22Rv1 (cell line): ENCODE measurements around the gene MAN1C1.
"Not testable (repeated sequence)": the region's sequence is repeated elsewhere in the genome, so short reads cannot be mapped to it uniquely, and the experiment has no call there.

Source experiments
- H3K27ac ChIP-seq: fragments of 450-650 bp; 2 replicates; pipeline ENCODE4 v1.5.1; 2017
- ZFX ChIP-seq: fragments of 450-650 bp; IDR thresholded peaks from 2 replicates; pipeline ENCODE4 v1.6.1; 2017; ENCODE audit warnings: antibody characterized with exemption, borderline replicate concordance
- TF ChIP-seq, protein P1 (sequence below): fragments of 450-650 bp; IDR thresholded peaks from 2 replicates; pipeline ENCODE4 v1.5.1; 2017; ENCODE audit warnings: mild to moderate bottlenecking

Gene MAN1C1

DNA sequence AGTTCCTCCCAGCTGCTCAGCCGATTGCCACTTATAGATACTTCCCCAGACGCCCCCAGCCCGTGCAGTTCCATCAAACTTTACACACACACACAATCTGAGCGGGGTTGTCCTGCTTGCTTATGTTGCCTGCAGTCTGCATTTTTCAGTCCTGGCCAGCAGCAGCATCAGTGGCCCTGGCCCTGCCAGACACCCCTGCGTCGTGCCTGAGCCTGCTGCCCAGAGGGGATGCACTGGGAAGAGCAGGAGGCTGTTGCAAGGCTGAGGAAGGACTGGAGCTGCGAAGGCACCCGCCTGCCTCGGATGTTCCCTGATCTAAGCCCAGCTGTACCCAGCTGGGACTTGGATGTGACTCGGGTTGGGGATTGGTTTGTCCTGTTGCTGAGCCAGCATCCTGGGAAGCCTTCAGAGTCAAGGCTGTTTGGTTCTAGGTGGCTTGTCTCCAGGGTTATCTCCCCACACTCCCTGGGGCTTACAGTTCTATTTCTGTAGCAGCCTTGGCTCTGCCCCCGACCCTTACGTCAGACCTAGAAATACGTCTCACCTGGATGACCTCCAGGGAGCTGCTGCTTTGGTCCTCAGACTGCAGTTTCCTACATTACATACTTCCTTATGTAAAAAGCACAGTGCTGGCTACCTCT is 42.3 kb downstream of the MAN1C1 start:
- no peak overlapping the region for H3K27ac ChIP-seq
- TF ChIP-seq, protein P1, sequence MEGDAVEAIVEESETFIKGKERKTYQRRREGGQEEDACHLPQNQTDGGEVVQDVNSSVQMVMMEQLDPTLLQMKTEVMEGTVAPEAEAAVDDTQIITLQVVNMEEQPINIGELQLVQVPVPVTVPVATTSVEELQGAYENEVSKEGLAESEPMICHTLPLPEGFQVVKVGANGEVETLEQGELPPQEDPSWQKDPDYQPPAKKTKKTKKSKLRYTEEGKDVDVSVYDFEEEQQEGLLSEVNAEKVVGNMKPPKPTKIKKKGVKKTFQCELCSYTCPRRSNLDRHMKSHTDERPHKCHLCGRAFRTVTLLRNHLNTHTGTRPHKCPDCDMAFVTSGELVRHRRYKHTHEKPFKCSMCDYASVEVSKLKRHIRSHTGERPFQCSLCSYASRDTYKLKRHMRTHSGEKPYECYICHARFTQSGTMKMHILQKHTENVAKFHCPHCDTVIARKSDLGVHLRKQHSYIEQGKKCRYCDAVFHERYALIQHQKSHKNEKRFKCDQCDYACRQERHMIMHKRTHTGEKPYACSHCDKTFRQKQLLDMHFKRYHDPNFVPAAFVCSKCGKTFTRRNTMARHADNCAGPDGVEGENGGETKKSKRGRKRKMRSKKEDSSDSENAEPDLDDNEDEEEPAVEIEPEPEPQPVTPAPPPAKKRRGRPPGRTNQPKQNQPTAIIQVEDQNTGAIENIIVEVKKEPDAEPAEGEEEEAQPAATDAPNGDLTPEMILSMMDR: no peak
- no peak for TF ChIP-seq ZFX

DNA sequence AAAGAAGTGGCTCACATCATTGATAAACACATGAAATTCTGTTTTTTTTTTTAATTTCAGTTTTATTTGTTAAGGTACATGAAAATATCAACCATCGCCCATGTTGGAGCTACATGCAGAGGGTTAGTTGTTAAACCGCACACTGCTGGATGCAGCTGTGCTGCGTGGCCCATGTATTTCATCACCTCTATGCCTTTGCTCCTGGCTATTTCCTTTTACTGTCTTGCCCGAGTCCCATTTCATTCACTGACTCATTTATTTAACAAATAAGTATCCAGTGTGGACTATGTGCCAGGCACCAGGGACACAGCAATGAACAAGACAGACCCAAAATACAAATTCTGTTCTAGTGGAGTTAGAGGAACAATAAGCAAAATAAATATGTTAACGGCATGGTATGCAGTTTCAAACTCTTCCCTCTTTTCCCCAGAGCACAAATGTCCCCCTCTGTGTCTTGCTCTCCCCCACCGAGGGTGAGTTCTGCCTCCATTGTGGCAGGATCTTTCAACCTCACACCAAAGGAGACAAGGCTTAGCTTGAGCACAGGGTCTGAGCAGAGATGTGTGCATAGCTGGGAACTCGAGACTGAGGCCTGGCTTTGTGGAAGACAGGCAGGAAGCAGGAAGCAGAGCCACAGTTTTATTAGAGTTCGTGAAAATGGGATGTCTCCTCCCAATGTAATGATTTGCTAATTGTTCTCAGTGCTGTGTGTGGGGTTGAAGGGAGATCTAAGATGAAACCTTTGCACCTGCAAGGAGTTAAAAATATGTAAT is 44.6 kb downstream of the MAN1C1 start:
- no peak overlapping the region for H3K27ac ChIP-seq

DNA sequence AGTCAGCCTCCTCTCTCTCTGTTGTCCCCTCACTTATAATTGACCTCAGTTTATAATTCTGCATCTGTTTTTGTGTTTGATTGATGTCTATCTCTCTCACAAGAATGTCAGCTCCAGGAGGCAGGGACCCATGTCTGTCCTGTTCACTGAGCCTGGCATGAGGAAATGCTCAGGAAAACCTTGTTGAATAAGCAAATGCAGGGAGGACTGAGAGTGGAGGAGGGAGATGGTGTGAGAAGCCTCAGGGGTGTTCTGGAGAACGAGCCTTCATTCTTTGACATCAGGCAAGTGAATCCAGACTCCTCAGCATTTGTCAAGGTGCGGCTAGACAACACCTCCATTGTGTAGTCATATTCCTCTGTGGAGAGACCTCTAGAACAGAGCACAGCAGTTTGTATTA is 45.5 kb downstream of the MAN1C1 start:
- TF ChIP-seq, protein P1: no peak
- no peak for TF ChIP-seq ZFX
- no peak overlapping the region for H3K27ac ChIP-seq

More for the DNA sequence above, 44.6 kb downstream of the MAN1C1 start:
- TF ChIP-seq, protein P1: no peak
- no peak for TF ChIP-seq ZFX

DNA sequence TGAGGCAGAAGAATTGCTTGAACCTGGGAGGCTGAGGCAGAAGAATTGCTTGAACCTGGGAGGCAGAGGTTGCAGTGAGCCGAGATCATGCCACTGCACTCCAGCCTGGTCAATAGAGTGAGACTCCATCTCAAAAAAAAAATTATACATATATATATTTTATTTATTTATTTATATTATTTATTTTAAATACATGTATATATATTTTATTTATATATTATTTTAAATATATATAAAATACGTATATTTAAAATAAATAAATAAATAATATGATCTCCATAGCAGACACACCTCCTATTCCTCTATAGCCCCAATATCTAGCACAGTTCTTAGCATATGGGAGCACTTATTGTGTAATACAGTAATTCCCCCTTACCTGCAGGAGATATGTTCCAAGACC is 46.4 kb downstream of the MAN1C1 start:
- H3K27ac ChIP-seq: not testable (repeated sequence)

DNA sequence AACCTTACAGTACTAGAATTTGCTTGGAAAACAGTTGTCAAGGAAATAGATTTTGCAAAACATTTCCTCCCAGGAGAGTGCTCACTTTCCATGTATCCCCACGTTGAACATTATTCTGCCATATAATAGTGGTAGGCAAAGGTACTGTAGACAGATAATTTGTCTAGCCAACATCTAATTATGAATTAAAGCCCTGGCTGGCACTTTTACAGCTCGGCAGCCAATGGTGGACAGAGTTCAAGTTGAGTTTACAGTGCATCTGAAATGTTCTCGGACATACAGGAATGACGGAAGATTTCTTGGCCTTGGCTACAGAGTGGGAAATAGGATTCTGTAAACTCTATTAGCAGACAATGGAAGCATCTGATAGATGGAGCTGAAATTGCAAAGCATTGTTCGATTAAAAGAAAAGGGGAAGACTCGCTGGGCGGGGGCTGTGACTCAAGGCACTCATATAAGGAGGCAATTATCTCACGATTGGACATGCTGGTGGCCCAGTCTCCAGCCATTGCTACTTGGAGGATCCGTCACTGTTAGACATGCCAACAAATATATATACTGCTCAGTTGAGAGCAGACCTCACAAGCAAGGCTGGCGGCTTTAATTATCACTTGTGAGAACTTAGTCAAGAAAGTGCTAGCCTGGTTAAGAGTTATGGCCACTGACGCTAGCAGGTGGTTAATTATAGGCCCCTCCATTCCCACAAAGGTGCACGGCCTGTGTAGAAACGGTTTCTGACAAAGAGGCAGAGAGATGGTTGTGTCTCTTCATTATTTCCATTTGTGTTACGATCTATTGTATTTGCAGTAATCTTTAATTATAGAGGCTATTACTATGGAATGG is 48.0 kb downstream of the MAN1C1 start:
- H3K27ac ChIP-seq: no peak overlapping the region
- TF ChIP-seq, protein P1: no peak
- TF ChIP-seq ZFX: no peak

DNA sequence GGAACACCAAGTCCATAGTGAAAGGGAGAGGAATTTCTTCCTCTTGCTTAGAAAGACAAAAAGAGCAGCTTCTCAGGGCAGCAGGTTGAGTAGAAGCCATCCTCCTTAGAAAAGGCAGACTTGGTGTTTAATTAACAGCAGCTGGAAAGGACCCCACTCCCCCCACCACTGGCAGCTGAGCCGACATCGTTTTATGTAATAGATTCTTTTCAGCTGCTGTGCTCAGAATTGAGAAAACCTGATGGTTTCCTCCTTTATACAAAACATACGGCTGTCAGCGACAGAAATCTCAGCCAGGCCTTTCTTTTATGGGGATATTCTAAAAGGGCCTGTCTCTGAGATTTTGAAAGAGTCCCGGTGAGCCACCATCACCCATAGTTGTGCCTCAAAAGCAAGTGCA is 49.9 kb downstream of the MAN1C1 start:
- no peak for TF ChIP-seq ZFX
- TF ChIP-seq, protein P1: no peak
- H3K27ac ChIP-seq: no peak overlapping the region

DNA sequence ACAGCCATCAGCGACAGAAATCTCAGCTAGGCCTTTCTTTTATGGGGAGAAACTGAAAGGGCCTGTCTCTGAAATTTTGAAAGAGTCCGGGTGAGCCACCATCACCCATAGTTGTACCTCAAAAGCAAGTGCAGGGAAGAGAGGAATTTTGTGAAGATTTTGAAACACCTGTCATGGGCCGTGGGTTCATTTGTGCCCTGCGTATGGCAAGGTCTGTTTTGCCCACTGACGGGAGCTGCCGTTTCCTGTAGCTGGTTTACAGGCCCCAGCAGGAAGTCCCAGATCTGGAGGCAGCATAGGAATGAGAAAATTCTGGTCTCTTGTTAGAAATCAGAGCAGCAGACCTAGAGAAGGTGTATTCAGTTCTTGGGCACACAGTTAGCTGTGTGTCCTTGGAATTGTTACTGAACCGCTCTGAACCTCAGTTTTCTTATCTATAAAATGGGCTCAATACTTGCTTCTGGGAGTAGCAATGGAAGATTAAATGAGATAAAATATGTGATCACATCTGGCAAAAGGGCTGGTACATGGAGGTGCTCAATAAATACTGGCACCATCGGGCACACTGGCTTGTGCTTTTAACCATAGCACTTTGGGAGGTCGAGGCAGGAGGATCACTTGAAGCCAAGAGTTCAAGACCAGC is 52.5 kb downstream of the MAN1C1 start:
- TF ChIP-seq ZFX: no peak
- TF ChIP-seq, protein P1: no peak
- no peak overlapping the region for H3K27ac ChIP-seq
